HG03060 (cell line): Measurements from ENCODE around the gene HSD17B11.
"Not testable (repeated sequence)": the region's sequence is repeated elsewhere in the genome, so short reads cannot be mapped to it uniquely, and the experiment has no call there.

Source experiments
- ATAC-seq: cut with Tn5 transposase; IDR thresholded peaks from one replicate; pipeline ENCODE4 v1.9.1; 2021; ENCODE audit warnings: low read depth, moderate number of reproducible peaks; ENCODE audit not compliant: unreplicated experiment

The HSD17B11 gene

GRCh38 chr4:87311684-87312083 lies 79.3 kb downstream of the HSD17B11 start:
- ATAC-seq, result no peak

GRCh38 chr4:87310691-87311335 lies 80.2 kb downstream of the HSD17B11 start:
- no peak for ATAC-seq

GRCh38 chr4:87309625-87310024 lies 81.4 kb downstream of the HSD17B11 start:
- ATAC-seq, result no peak

GRCh38 chr4:87306056-87306455 lies 84.9 kb downstream of the HSD17B11 start:
- no peak for ATAC-seq

GRCh38 chr4:87305562-87305961 lies 85.4 kb downstream of the HSD17B11 start:
- ATAC-seq, result no peak

GRCh38 chr4:87304745-87305432 lies 86.1 kb downstream of the HSD17B11 start:
- ATAC-seq, result no peak

GRCh38 chr4:87299898-87300297 lies 91.1 kb downstream of the HSD17B11 start:
- ATAC-seq, result no peak

- no peak for ATAC-seq
Observed at GRCh38 chr4:87298362-87298761, 92.6 kb downstream of the HSD17B11 start.

- ATAC-seq, result not testable (repeated sequence)
Observed at GRCh38 chr4:87294911-87295310, 96.1 kb downstream of the HSD17B11 start.

- not testable (repeated sequence) for ATAC-seq
Observed at GRCh38 chr4:87293889-87294288, 97.1 kb downstream of the HSD17B11 start.

- ATAC-seq, result no peak
Observed at GRCh38 chr4:87286970-87287369, 104.0 kb downstream of the HSD17B11 start.
